GM19452 (cell line): ENCODE data around the gene CPA1.

Experiments used
- ATAC-seq: cut with Tn5 transposase; IDR thresholded peaks from one replicate; pipeline ENCODE4 v1.9.1; 2021; ENCODE audit not compliant: unreplicated experiment

The CPA1 gene

DNA sequence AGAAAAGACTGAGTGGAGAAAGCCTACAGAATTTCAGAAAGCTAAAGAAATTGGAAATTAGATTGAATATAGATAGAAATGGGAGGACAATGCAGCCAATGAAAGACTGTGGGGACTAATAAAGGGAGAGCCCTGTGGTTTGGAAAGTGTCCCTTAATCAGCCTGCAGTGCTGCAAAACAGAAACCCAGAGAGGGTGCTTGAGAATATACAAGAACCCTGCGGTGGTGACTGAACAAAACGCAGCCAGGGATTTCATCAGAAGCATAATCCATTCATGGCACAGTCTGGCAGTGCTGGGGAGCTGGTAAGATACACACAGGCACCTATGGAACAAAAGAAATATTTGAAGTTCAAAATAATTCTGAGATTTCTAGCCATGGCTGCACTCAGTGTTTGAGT is 41.4 kb downstream of the CPA1 start:
- no peak for ATAC-seq

DNA sequence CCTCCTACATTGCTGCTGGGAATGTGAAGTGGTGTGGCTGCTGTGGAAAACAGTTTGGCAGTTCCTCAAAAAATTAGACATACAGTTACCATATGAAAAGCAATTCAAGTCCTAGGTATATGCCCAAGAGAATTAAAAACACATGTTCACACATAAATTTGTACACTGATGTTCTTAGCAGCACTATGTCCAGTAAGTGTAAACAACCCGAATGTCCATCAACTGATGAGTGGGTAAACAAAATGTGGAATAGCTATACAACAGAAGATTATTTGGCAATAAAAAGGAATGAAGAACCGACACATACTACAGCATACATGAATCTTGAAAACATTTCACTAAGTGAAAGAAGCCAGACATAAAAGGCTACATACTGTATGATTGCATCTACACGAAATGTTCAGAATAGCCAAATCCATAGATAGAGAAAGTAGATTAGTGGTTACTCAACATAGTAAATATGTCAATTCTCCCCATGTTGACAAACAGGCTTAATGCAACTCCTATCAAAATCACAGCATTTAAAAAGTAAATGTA is 43.3 kb downstream of the CPA1 start:
- no peak for ATAC-seq

DNA sequence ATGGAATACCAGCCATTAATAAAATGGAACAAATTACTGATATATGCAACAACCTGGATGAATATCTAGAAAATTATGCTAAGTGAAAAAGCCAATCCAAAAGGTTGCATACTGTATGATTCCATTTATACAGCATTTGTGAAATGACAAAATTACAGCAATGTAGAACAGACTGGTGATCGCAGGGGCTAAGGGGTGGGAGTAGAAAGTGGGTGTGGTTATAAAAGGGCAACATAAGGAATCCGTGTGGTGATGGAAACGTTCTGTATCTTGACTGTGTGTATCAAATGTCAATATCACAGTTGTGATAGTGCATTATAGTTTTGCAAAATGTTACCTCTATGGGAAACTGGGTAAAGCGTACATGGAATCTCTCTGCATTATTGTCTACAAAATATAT is 45.5 kb downstream of the CPA1 start:
- no peak for ATAC-seq

DNA sequence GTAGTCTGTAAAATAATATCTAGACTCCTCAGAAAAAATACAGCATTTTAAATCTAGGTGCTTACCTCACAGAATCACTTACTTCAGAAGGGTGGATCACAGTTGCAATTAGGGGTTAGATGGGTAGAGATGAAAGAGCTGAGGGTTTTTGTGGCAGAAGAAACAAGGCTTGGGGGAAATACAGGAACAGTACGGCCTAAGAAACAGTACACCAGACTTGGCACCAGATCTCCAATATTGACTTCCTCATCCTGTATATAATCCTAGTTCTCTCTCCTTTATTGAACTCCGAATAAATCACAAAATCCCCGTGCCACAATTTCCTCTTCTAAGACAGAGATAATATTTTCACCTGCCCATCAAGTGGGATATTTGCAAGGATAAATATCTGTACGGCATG is 46.3 kb downstream of the CPA1 start:
- no peak for ATAC-seq

DNA sequence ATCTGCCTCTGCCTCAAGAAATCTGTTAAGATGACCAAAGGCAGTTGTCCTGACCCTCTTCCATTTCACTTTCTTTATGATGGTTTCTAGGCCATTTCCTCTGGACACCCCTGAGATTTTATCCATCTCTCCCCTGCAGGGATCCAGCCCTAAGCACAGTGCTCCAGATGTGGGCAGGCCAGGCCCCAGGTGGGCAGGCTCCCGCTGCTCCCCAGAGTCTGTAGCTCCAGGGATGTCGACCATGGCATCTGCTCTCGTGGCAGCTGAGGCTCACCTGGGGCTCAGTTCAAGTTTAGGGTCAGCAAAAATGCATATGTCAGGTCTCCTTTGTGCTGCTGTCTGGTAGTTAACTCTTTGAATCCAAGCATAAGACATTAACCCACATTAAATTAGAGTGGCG is 48.7 kb downstream of the CPA1 start:
- ATAC-seq = no peak

DNA sequence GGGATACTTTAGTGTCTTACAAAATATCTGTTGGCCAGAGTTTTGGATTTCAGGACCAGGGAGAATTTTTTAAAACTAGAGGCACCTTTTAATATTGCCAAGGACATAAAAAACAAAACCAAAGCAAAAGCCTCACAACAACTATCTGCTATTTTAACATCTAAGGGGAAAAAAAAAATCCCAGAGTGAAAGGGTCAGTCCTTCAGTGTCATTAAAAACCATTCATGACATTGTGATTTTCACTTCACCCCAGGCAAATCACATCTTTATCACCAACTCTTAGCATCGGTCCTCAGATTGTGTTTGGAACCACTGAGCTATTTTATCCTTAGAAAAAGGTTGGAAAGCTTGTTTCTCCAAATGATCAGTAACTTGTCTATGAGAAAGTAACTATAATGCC is 49.8 kb downstream of the CPA1 start:
- no peak for ATAC-seq

DNA sequence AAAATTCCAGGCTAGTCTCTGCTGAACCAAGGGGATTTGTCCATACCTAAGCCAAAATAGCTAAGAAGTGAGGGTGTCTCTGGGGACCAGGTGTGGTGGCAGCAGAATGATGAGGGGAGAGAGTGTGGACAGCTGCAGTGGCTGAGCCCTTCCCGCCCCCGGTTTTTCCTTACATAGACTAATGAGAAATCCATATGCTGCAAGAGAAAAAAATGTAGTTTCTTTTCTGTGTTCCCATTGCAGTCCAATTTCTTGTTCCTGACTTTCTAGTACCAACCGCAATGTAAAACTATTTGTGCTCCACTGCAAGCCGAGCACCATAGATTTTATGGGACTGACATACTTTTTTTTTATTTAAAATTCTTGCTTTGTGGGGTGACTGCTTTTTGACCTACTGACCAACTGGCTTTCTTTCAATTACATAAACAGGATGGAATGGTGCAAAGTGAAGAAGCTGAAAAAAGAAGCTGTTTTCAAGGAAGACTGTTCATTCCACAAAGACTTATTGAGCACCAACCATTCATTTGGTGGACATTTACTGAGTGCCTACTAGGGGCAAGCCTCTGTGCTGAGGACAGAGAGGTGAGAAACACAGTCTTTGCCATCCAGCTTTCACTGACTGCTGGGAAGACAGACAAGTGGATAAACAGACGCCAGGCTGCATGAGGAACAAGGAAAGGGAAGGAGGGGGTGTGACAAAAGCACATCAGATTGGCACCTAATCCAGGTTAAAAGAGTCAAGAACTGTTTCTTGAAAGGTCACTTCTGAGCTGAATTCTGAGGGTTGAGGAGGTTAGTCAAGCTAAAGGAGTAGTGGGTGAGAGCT is 50.8 kb downstream of the CPA1 start:
- no peak for ATAC-seq

DNA sequence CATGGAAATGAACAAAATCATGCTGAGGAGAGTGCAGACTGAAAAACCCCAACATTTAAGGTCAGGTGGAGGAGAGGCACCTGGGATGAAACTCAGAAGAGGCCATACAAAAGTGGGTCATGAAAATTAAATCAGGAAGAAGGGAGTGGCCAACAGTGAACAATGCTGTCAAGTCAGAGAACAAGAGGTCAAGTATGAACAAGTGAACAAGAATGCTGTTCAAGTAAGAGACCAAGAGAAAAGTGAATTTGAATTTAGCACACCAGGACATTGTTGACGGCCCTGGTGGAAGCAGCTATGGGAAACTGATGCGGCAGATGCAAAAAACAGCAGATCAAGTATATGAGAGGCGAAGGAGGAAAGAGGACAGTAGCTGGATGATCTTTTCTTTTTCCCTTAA is 52.6 kb downstream of the CPA1 start:
- no peak for ATAC-seq

DNA sequence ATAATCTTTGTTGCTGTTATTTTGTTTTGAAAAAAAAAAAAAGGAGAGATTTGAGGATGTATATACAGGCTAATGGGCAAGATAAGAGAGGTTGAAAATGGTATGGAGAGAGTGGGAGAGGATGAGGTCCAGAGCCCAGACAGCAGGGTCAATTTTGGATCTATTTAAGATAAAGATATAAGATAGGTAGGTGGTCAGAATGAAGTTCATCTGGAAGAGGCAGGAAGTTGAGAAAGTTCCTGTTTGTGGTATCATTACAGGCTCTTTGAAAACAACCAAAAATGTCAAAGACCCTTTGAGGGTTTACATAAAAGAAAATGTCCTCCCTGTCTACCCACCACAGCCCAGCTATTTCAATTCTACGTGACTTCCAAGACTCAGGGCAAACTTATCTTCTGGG is 53.0 kb downstream of the CPA1 start:
- no peak for ATAC-seq

DNA sequence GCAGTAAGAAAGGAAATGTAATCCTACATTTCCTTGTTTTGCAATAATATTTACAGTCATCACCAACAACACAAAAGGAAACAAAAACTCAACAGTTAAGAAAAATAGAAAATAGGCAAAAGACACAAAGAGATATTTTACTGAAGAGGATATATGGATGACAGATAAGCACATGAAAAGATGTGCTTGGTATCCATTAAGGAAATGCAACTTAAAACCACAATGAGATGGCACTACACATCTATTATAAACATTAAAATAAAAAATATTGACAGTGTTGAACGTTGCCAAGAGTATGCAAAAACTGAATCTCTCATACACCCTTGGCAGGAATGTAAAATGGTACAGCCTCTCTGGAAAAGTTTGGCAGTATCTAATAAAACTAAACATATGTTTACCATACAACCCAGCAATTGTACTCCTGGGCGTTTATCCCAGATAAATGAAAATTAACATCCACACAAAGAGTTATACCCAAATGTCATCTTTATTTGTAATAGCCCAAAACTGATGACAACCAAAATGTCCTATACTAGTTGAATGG is 55.1 kb downstream of the CPA1 start:
- ATAC-seq = no peak

DNA sequence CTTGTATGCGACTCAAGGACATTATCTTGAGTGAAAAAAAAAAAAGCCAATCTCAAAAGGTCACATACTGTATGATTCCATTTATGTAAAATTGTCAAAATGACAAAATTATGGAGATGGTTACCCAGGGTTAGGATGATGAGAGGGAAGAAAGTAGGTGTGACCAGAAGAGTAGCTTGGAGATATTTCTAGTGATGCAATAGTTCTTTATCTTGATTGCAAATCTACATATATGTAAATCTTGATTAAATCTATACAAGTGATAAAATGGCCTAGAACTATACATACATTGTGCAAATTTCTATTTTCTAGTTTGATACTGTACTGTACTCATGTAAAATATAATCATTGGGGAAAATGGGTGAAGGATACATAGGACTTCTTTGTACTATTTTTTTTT is 56.0 kb downstream of the CPA1 start:
- no peak for ATAC-seq
